IPS-NIHi7 (cell line): ENCODE results near the gene PIP5K1A.
"Not testable (repeated sequence)": the region's sequence is repeated elsewhere in the genome, so short reads cannot be mapped to it uniquely, and the experiment has no call there.

Experiments
- DNase-seq: peaks from one replicate; pipeline ENCODE4 v3.0.0; 2012; ENCODE audit warnings: mixed read lengths; ENCODE audit errors: extremely low spot score

PIP5K1A gene

DNA sequence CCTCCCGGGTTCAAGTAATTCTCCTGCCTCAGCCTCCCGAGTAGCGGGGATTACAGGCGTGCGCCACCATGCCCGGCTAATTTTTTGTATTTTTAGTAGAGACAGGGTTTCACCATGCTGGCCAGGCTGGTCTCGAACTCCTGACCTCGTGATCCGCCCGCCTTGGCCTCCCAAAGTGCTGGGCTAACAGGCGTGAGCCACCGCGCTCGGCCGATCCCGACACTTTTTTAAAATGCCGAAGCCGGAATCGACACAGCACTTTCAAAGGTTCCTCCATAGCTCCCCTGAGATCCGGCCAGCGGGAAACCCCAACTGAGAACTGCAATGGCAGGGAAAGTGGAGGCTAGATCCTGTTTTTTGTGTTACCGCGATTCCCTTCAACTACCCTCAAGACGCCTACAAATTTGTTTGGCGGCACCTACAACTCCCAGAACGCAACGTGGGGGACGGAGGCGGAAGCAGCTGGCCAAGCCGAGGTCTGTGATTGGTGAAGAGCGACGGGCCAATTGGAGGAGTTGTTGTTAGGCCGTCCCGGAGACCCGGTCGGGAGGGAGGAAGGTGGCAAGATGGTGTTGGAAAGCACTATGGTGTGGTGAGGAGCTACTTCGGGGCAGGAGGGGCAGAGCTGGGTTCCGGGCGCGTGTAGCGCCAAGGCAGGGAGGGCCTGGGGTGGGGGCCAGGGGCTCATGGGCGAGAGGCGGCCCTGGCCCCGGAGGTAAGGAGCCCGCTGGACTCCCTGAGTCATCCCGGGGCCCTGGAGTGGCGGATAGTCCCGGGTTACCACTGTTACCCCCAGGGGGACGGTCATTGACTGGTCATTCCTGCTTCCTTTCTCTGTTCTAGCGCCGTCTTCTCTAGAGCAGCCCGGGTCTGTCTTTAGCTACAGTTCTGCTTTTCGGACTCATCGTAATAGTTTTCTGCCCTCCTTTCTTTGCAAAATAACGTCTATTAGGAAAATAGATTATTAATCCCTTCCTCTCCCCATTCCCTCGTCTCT lies 56.2 kb downstream of the PIP5K1A start, which contains the start of gene PSMD4:
TSS of gene PSMD4 (plus strand) at position 518 of the 997 bp plus-strand sequence. CDS start at position 567, 49 bp downstream.
- DNase-seq: peak; percentile 99

DNA sequence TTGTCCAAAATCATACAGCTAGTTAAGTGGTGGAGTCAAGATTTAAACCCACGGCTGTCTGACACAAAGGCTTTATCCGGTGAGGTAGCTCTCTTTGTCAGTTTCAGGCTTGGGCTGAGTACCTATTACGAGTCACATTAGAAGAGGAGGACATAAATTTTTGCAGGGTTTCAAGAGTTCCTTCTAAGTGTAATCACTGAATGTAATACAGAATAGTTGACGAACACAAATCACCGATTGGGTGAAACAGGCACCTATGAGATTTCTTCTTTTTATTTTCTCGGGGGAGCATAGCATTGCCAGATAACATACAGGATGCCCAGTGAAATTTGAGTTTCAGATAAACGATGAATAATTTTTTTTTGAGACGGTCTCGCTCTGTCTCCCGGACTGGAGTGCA lies 57.0 kb downstream of the PIP5K1A start:
- DNase-seq: no peak

DNA sequence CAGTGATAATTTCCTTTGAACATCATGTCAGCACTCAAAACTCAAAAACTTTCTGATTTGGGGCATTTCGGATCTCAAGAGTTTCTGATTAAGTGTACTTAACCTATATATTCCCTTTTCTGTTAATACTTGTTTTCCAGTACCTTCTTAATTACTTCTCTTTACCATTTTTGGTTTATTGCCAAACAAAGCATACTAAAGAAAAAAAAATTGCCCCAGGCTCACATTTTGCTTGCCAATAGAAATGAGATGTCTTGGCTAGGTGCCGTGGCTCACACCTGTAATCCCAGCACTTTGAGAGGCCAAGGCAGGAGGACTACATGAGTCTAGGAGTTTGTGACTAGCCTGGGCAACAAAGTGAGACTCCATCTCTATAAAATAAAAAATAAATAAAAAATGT lies 61.0 kb downstream of the PIP5K1A start:
- no peak for DNase-seq

DNA sequence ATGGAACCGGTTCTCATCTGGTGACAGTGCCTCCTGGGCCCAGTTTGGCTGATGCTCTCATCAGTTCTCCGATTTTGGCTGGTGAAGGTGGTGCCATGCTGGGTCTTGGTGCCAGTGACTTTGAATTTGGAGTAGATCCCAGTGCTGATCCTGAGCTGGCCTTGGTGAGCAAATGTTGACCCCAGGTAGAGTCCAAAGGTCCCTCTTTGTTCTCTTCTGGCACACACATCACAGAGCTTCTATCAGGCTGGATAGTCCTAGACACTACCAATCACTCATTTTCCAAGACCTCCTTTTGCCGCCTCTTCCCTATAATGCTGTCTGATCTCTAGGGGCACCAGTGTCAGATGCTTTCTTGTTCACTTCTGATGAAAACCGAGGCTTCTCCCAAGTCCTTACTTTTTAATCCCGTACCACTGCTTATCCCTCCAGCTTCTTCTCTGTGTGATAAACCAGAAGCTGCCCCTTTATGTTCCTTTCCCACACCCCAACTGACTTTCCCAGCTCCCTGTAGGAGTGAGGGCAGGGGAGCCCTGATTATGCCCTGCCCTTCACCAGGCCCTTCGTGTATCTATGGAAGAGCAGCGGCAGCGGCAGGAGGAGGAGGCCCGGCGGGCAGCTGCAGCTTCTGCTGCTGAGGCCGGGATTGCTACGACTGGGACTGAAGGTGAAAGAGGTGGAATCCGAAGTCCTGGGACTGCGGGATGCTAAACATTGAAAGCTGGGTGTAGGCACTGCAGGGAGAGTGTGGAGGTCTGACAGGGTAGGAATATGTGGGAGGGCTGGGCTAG lies 67.3 kb downstream of the PIP5K1A start:
- DNase-seq: no peak

DNA sequence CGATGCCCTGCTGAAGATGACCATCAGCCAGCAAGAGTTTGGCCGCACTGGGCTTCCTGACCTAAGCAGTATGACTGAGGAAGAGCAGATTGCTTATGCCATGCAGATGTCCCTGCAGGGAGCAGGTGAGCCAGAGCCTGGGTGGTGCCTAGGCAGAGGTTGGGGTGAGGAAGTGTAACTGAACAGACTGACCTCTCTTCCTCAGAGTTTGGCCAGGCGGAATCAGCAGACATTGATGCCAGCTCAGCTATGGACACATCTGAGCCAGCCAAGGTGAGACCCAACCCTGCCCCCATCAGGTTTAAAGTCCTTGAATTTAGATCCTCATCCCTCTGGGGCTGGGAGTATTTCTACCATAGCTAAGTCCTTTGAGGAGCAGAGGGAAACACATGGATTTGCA lies 68.0 kb downstream of the PIP5K1A start:
- no peak for DNase-seq

DNA sequence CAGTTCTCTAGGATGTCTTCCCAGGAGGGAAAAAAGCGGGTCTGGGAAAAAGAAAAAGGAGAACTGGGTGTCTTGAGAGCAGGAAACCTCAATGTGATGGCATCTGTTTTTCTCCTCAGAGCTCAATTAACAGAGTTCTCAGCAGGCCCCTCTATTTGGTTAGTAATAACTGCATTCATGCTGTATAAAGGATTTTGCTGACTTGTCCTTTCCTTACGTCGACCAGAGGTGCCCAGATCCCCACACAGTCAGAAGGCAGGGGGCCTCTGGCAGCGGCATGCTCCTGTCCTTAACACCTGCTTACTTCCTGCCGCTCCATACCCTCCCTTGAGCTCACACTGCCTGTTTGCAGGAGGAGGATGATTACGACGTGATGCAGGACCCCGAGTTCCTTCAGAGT lies 68.5 kb downstream of the PIP5K1A start:
- no peak for DNase-seq

DNA sequence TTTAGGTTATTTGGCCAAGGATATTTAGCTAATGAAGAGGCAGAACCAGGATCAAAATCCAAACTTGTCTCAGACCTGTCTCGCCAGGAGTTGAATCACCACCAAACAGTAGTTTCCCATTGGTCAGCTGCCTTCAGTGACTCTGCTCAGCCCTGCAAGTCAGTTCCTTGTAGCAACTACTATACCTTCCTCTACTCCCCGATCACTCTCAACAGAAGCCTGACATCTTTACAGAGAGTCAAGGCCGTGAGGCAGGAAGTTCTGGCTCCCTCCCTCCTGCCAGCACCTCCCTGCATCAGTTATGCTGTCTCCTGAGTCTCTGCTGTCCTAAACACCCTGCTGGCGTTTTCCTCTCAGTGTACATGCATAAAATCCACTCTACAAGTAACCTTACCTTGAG lies 69.4 kb downstream of the PIP5K1A start:
- no peak for DNase-seq

DNA sequence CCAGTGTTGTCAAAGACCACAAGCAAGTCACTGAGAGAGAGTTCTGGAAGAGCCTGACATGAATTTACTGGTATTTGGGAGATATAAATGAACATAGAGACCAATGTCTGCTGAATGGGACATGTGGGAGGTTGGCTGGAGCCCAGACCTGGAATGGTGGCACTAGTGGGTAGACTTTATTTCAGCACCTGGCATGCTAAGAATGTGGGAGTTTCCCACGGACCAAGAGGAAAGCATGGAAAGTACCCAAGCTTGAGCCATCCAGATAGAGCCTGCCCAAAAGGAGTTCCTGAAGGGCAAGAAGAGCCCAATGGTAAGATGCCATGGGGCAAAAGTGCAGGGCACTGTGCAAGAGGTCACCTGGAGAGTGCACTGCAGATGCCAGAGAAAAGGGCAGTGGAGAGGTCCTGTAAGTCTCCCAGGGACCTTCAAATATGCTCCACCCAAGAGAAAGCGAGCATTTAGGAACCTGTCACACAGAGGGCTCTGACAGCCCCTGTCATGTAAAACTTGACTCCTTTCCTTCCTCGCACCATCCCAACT lies 75.6 kb downstream of the PIP5K1A start:
- DNase-seq: no peak

DNA sequence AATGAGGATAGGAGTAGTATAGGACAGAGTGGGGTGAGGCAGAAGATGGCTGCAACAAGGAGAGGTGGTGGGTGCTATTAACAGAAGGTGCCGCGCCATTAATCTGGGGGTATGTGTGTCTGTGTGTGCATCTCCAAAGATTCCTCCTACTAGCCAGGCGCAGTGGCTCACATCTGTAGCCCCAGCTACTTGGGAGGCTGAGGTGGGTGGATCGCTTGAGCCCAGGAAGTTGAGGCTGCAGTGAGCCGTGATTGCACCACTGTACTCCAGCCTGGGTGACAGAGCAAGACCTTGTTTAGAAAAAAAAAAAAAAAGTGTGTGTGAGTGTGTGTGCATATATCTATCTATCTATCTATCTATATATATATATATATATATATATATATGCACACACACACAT lies 77.0 kb downstream of the PIP5K1A start:
- not testable (repeated sequence) for DNase-seq

DNA sequence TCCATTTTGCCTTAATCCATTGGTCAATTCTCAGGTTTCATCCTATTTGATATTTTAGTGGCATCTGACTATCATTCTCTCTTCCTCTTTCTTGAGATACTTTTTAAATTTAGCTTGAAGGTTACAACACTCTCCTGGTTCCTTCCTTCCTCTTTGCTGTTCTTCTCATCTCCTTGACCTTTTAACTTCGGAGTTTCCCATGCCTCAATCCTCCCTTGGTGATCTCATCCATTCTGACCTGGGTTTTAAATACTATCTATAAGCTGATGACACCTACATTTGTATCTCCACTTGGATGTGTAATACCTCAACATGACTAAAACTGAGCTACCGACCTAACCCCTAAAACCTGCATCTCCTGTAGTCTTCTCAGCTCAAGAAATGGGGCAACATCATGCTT lies 78.9 kb downstream of the PIP5K1A start:
- no peak for DNase-seq

DNA sequence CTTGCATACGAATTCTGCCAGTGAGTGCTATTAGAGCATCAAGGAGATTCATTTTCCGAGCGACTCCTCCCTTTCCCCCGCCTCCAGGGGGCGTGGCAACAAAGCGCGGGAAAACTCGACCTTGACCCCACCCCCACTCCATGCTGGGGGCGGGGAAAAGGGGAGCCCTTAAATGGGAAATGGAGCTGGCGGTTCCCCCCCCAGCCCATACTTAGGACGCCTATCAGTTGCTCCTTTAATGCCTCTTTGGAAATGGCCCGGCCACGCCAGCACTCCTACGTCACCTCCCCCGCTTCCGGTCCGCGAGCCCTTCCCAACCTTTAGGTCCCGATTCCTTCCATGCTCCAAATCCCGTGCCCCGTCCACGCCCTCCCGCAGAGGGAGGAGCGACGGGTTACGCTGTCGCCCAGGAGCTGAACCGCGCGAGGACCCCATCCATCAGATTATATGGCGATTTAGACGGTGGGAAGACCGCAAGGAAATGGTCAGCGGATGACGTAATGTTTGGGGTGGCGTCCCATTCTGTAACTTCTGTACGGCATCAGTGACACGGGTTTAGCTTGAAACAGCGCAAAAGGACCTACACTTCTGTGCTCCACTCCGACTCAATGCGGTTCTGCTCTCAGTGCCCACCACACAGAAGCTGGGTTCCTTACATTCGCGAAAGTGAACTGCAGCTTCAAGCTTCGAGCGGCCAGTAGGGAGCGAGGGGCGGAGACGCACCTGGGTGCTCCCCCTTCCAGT lies 83.0 kb downstream of the PIP5K1A start:
- peak; percentile 95 for DNase-seq

DNA sequence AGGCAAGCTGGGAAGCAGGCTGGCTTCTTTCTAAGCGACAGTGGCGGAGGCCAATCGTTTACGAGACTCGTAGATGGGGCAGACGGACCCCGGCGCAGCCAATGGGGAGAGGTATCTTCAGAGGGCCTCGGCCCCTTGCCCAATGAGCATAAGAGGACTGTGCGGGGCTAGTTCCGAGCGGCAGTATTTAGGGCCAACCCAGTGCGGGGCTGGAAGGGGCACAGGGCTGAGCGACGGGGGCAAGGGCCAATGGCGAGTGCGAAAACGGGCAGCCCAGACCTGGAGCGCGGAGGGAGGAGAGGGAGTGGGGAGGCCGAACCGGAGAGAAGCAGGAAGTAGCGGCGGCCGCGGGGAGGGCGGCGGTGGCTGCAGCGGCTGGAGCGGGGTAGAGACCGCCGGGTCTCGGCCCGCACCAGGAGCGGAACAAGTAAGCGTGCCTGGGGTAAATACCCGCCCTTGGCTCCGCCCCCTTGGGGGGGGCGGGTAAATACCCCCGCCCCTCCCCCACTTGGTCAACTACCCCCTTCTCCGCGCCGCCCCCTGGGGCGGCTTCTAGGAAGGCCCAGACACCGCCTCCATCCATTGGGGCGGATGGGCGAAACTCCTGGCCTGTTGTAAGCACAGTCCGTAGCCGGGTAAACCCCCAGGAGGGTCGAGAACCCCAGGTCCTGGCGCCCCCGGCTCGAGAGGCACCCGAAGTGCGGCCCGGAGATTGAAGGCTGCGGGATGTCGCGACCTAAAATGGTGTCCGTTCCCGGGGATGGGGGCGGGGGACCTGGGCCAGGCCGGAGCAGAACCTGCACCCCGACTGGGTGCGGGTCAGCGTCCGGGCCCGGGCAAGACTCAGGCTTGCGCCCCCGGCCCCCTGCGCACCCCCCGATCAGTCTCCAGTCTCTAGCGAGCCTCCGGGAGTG lies 83.9 kb downstream of the PIP5K1A start, which contains the start of gene ZNF687:
TSS of gene ZNF687 (plus strand) at position 331 of the 914 bp plus-strand sequence. CDS start 3,993 bp downstream, outside the sequence.
- DNase-seq: peak; percentile 99

DNA sequence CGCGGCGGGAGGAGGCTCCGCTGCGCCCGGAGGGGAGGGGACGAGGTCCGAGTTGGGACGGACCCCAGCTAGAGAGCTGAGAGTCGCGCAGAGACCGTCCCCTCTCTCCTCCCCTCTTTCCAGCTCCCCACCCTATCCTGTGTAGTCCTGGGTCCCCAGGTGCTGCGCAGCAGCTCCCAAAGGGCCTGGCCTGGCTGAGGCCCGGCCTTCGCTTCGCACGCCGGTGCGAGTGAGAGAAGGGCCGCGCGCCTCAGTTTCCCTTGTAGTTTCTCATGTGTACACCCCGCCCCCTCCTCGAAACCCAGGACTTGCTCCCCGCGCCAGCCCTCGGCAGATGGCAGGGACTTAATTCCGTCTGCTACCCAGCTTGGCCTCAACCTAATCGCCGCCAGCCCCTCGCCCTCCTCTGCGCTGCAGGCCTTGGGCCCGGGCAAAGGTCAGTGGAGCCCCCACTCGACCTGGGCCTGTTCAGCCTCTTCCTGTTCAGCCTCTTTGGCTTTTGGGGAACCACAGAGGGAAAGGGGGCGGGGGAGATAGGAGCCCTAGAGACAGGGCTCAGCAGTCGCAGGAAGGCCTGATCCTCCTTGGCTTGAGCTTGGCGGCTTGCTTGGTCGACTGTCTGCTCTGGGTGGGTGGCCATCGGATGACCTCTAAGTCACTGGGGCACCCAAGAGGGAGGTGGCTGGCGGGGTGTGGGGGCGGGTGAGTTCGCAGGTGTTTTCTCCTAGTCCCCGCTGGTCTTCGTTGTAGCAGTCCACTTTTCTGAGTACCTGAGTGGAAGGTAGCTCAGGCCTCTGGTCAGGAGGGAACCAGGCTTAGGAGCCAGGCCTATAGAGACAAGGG lies 84.8 kb downstream of the PIP5K1A start:
- DNase-seq: peak; percentile 55

DNA sequence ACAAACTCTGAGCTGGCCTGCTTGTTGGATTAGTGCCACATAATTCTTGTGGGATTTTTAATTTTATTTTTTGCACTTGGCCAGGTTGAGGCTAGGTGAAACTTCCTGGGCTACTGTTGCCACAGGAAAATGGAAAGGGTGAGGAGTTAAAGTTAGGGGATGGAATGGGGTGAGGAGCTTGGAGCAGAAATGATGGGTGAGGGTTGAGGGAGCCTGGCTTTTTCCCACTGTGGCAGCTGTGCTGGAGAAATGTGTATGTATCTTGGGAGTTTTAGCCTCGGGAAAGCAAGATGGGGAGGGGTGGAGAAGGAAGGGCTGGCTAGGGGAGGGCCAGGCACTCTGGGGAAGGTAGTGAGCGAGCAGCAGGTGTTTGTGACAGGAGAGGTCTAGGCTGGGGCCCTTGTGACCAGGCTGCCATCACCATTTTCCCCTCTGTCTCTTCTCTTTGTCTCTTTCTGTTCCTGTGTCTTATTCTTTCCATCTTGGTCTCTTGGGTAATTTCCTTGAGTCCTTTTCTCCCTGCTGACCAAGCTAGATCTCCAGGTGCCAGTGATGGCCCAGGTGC lies 85.7 kb downstream of the PIP5K1A start:
- DNase-seq: no peak

DNA sequence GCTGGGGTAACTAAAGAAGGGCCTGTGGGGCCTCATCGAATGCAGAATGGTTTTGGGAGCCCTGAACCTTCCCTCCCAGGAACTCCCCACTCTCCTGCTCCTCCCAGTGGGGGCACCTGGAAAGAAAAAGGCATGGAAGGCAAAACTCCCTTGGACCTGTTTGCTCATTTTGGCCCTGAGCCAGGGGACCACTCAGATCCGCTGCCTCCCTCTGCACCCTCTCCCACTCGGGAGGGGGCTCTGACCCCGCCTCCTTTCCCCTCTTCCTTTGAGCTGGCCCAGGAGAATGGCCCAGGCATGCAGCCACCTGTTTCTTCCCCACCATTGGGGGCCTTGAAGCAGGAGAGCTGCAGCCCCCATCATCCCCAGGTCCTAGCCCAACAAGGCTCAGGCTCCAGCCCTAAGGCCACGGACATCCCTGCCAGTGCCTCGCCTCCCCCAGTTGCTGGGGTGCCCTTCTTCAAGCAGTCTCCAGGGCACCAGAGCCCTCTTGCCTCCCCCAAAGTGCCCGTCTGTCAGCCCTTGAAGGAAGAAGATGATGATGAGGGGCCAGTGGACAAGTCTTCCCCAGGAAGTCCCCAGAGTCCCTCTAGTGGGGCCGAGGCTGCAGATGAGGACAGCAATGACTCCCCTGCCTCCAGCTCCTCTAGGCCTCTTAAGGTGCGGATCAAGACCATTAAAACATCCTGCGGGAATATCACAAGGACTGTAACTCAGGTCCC lies 88.4 kb downstream of the PIP5K1A start:
- no peak for DNase-seq

DNA sequence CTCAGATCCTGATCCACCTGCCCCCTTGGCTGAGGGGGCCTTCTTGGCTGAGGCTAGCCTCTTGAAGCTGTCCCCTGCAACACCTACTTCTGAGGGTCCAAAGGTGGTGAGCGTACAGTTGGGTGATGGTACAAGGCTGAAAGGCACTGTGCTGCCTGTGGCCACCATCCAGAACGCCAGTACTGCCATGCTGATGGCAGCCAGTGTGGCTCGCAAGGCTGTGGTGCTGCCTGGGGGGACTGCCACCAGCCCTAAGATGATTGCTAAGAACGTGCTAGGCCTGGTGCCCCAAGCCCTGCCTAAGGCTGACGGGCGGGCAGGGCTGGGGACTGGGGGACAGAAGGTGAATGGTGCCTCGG lies 89.0 kb downstream of the PIP5K1A start:
- no peak for DNase-seq

DNA sequence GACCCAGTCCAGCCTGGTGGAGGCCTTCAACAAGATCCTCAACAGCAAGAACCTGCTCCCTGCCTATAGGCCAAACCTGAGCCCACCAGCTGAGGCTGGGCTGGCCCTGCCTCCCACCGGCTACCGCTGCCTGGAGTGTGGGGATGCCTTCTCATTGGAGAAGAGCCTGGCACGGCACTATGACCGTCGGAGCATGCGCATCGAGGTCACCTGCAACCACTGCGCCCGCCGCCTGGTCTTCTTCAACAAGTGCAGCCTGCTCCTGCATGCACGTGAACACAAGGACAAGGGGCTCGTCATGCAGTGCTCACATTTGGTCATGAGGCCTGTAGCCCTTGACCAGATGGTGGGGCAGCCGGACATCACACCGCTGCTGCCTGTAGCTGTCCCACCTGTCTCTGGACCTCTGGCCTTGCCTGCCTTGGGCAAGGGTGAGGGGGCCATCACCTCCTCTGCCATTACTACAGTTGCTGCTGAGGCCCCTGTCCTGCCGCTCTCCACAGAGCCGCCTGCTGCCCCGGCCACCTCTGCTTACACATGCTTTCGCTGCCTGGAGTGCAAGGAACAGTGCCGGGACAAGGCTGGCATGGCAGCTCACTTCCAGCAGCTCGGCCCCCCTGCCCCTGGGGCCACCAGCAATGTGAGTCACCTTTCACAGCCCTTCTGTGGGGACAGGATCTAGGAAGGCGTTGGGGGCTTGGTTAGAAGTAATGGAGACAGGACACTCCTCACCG lies 89.6 kb downstream of the PIP5K1A start:
- DNase-seq: no peak

DNA sequence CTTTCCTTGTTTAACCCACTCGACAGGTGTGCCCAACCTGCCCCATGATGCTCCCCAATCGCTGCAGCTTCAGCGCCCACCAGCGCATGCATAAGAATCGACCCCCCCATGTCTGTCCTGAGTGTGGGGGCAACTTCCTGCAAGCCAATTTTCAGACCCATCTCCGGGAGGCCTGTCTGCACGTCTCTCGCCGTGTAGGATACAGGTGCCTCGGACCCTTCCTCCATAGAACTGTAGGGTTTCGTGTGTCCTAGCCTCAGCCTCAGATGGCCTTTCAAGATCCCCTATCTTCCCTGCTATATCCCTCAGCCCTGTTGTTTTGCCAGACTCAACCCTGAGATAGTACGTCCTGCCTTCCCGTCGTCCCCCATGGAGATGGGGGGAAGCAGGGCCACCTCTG lies 90.2 kb downstream of the PIP5K1A start:
- DNase-seq: no peak
